CD14-positive monocyte (primary cell): ENCODE data around the gene CCDC170. TPM values are rescaled to one million over a fixed set of nuclear protein-coding genes. Genes with fewer than 3 reads are reported as not detected.
"Not testable (repeated sequence)": the region's sequence is repeated elsewhere in the genome, so short reads cannot be mapped to it uniquely, and the experiment has no call there.

Experiments used
- DNase-seq, 3 donors: peaks; one replicate each; pipeline ENCODE4 v3.0.0-alpha.2; 2011 to 2022
- H2AFZ ChIP-seq: 2 replicates; pipeline ENCODE4 v1.6.0; 2012; ENCODE audit warnings: mild to moderate bottlenecking, low read depth, low read length, inconsistent platforms; ENCODE audit not compliant: insufficient read depth, poor library complexity, severe bottlenecking
- H3K27ac ChIP-seq, 2 donors: 1 replicate in 1 of 2; 2 replicates in 1 of 2; pipeline ENCODE4 v1.5.1; 2012 to 2013; ENCODE audit warnings: low read length in 2 of 2, control low read depth in 1 of 2, inconsistent platforms in 1 of 2, low read depth in 1 of 2, mild to moderate bottlenecking in 1 of 2
- H3K27me3 ChIP-seq, 2 donors: one replicate each; pipeline versions ENCODE4 v1.6.0 to v1.6.1; 2011 to 2013; ENCODE audit warnings: low read length in 2 of 2; ENCODE audit not compliant: control insufficient read depth in 2 of 2, insufficient read depth in 2 of 2
- H3K36me3 ChIP-seq, 2 donors: replicated peaks in 1 of 2; 1 replicate in 1 of 2; 2 replicates in 1 of 2; pipeline versions ENCODE4 v1.5.1 to v1.6.1; 2012 to 2013; ENCODE audit warnings: low read length in 2 of 2, control low read depth in 1 of 2, inconsistent platforms in 1 of 2, mild to moderate bottlenecking in 1 of 2; ENCODE audit not compliant: insufficient read depth in 2 of 2, control insufficient read depth in 1 of 2
- H3K4me1 ChIP-seq, 2 donors: 1 replicate in 1 of 2; 2 replicates in 1 of 2; pipeline versions ENCODE4 v1.5.1 to v1.6.1; 2012 to 2013; ENCODE audit warnings: low read length in 2 of 2, control low read depth in 1 of 2, inconsistent platforms in 1 of 2, mild to moderate bottlenecking in 1 of 2, moderate library complexity in 1 of 2; ENCODE audit not compliant: insufficient read depth in 2 of 2, control insufficient read depth in 1 of 2
- H3K4me2 ChIP-seq: replicated peaks from 2 replicates; pipeline ENCODE3; 2012; ENCODE audit warnings: low read length, moderate library complexity, mild to moderate bottlenecking; ENCODE audit not compliant: poor library complexity, severe bottlenecking; ENCODE audit errors: extremely low read depth
- H3K4me3 ChIP-seq, 3 experiments: fragments of 200-600 bp in 1 of 3; sonication (generic) in 1 of 3; replicated peaks in 1 of 3; 1 replicate in 2 of 3; 2 replicates in 1 of 3; pipeline ENCODE4 v1.5.1; 2011 to 2013; ENCODE audit warnings: low read length in 3 of 3, mild to moderate bottlenecking in 3 of 3, control low read depth in 2 of 3, low read depth in 2 of 3, inconsistent platforms in 1 of 3, moderate library complexity in 1 of 3
- H3K79me2 ChIP-seq: 2 replicates; pipeline ENCODE4 v1.6.0; 2012; ENCODE audit warnings: mild to moderate bottlenecking, control low read depth, inconsistent platforms, low read length, moderate library complexity; ENCODE audit not compliant: insufficient read depth
- H3K9ac ChIP-seq: 2 replicates; pipeline ENCODE4 v1.6.0; 2017; ENCODE audit warnings: low read length, mild to moderate bottlenecking; ENCODE audit not compliant: insufficient read depth, poor library complexity, severe bottlenecking
- H3K9me3 ChIP-seq, 2 donors: replicated peaks in 1 of 2; 1 replicate in 1 of 2; 2 replicates in 1 of 2; pipeline versions ENCODE4 v1.5.1 to v1.6.1; 2012 to 2013; ENCODE audit warnings: low read length in 2 of 2, control low read depth in 1 of 2; ENCODE audit not compliant: control insufficient read depth in 1 of 2, insufficient read depth in 1 of 2
- H4K20me1 ChIP-seq: 2 replicates; pipeline ENCODE4 v1.6.0; 2012; ENCODE audit warnings: mild to moderate bottlenecking, low read length, control low read depth, moderate library complexity; ENCODE audit not compliant: insufficient read depth
- H3K27ac Mint-ChIP-seq, 7 donors: one replicate each; pipeline ENCODE4 v1.8.0; 2020; ENCODE audit warnings: mild to moderate bottlenecking in 7 of 7, mixed read lengths in 7 of 7, moderate library complexity in 6 of 7, inconsistent platforms in 2 of 7
- H3K27me3 Mint-ChIP-seq, 3 donors: one replicate each; pipeline ENCODE4 v1.8.0; 2021 to 2022; ENCODE audit warnings: low read depth in 3 of 3, mild to moderate bottlenecking in 3 of 3, mixed read lengths in 3 of 3, moderate library complexity in 3 of 3, inconsistent platforms in 1 of 3
- H3K36me3 Mint-ChIP-seq, 2 donors: one replicate each; pipeline ENCODE4 v1.8.0; 2020; ENCODE audit warnings: mixed read lengths in 2 of 2, inconsistent platforms in 1 of 2, mild to moderate bottlenecking in 1 of 2
- H3K4me1 Mint-ChIP-seq: one replicate; pipeline ENCODE4 v1.8.0; 2020; ENCODE audit warnings: mild to moderate bottlenecking, mixed read lengths
- H3K4me3 Mint-ChIP-seq, 2 donors: one replicate each; pipeline ENCODE4 v1.8.0; 2020; ENCODE audit warnings: mild to moderate bottlenecking in 2 of 2, mixed read lengths in 2 of 2, moderate library complexity in 1 of 2
- H3K9me3 Mint-ChIP-seq, 7 donors: one replicate each; pipeline ENCODE4 v1.8.0; 2020 to 2022; ENCODE audit warnings: mixed read lengths in 7 of 7, mild to moderate bottlenecking in 6 of 7, moderate library complexity in 6 of 7, inconsistent platforms in 2 of 7
- WGBS: methylation state at CpG from one replicate; pipeline ENCODE4 v1.1.5; 2013; ENCODE audit warnings: missing lambda C conversion rate; ENCODE audit not compliant: insufficient coverage; 5-methylcytosine and 5-hydroxymethylcytosine counted together
- intact Hi-C, 2 donors: fragments of 100-400 bp; cut with micrococcal nuclease; formaldehyde crosslinking; loops; one replicate each; pipeline versions ENCODE4 v1.15.0 to v1.15.1; 2023
- polyA plus RNA-seq, 3 donors: library from polyadenylated mRNA; depleted of rRNA in 1 of 3; unstranded in 2 of 3; stranded (reverse) in 1 of 3; fragments of 300-500 nt in 2 of 3; fragments of >200 nt in 1 of 3; fragmentation: Illumina TruSeq in 2 of 3; gene quantifications; 1 replicate in 2 of 3; 2 replicates in 1 of 3; pipeline ENCODE4 v1.2.3, GENCODE V29; 2012 to 2021
- TF ChIP-seq, protein P1 (sequence below): fragments of 200-600 bp; IDR thresholded peaks from one replicate; pipeline ENCODE4 v1.8.0; 2022; ENCODE audit warnings: antibody characterized with exemption, mild to moderate bottlenecking

CCDC170 gene
- polyA plus RNA-seq, 3 donors, result 4.2 to 7.0 (median 6.3) TPM

DNA sequence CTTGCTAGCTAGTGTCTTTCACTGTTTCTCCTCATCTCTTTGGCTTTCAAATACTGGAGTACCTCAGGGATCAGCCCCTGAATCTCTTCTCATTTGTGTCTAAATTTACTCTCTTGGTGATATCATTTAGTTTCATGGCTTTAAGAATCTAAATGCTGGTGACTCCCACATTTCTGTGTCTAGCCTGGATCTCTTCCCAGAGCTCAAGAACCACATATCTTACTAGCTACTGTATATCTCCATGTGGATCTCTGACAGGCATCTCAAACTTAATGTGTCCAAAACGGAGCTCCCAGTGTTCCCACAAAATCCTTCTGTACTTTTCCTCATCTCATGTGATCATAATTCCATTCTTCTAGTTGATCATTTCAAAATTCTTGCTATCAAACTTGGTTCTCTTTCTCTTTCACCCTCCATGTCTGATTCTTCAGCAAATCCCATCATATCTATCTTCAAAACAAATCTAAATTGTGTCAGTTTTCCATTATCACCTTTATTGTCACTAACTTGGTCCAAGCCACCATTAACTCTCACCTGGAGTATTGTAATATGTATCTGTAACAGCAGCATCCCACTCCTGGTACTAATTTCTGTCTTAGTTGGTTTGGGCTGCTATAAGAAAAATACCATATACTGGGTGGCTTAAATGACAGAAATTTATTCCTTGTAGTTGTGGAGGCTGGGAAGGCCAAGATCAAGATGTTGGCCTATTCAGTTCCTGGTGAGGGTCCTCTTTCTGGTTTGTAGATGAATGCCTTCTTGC is 45.9 kb downstream of the CCDC170 start:
- no peaks in the 10 kb centered on the region for H3K79me2 ChIP-seq
- H4K20me1 ChIP-seq, result no peaks in the 10 kb centered on the region
- Mint-ChIP-seq H3K27me3 (peaks cover 0 to 2% (median 0%) of the 10 kb centered on the region in 3 donors), H3K4me3 (no peak overlapping the region), H3K27ac (no peak overlapping the region), H3K9me3 (peaks cover 8 to 23% (median 15%) of the 10 kb centered on the region in 7 donors), H3K4me1 (peaks cover 10% of the 10 kb centered on the region), H3K36me3 (peaks cover 20 to 22% of the 10 kb centered on the region in 2 donors)
- H3K4me2 ChIP-seq, result no peak overlapping the region
- no peak for DNase-seq
- TF ChIP-seq, protein P1, sequence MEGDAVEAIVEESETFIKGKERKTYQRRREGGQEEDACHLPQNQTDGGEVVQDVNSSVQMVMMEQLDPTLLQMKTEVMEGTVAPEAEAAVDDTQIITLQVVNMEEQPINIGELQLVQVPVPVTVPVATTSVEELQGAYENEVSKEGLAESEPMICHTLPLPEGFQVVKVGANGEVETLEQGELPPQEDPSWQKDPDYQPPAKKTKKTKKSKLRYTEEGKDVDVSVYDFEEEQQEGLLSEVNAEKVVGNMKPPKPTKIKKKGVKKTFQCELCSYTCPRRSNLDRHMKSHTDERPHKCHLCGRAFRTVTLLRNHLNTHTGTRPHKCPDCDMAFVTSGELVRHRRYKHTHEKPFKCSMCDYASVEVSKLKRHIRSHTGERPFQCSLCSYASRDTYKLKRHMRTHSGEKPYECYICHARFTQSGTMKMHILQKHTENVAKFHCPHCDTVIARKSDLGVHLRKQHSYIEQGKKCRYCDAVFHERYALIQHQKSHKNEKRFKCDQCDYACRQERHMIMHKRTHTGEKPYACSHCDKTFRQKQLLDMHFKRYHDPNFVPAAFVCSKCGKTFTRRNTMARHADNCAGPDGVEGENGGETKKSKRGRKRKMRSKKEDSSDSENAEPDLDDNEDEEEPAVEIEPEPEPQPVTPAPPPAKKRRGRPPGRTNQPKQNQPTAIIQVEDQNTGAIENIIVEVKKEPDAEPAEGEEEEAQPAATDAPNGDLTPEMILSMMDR, result no peak
- intact Hi-C loops, result no loop called here
- no peak overlapping the region for H2AFZ ChIP-seq
- H3K9ac ChIP-seq, result no peak overlapping the region
- H3K27ac ChIP-seq, result no peak overlapping the region
- H3K36me3 ChIP-seq, result peaks cover 0 to 10% of the 10 kb centered on the region in 2 donors
- no peaks in the 10 kb centered on the region for H3K27me3 ChIP-seq
- H3K4me1 ChIP-seq, result peaks cover 0 to 6% of the 10 kb centered on the region in 2 donors
- WGBS, result 54% methylated on average over 1 of the region's 1 CpG
- no peak overlapping the region for H3K4me3 ChIP-seq
- H3K9me3 ChIP-seq, result peaks cover 9 to 11% of the 10 kb centered on the region in 2 donors

DNA sequence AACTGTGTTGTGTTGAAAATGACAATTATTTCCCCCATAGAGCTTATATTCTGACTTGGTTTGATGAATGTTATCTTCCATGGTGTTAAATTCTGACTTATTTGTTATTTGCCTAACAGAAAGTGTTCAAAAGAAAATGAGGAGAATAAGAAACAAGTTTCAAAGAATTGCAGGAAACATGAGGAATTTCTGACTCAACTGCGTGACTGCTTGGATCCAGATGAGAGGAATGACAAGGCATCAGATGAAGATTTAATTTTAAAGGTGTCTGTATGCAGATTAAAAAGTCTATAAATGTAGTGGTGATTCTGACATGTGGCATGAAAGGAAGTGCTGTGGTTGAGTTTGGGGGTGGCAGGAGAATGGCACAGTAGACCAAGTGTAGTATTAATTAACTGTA is 50.6 kb downstream of the CCDC170 start:
- intact Hi-C loops, result no loop called here

GRCh38 chr6:151544884-151545283 is 51.1 kb downstream of the CCDC170 start:
- H3K27me3 Mint-ChIP-seq, H3K9ac ChIP-seq, H3K27me3 ChIP-seq, H3K27ac Mint-ChIP-seq, H3K9me3 ChIP-seq, H3K4me3 Mint-ChIP-seq, DNase-seq, H3K27ac ChIP-seq, H3K79me2 ChIP-seq, H3K4me2 ChIP-seq, H3K4me3 ChIP-seq, H4K20me1 ChIP-seq, H3K4me1 ChIP-seq, H2AFZ ChIP-seq, H3K4me1 Mint-ChIP-seq, intact Hi-C loops: not testable (repeated sequence)
- WGBS, result 100% methylated on average over 5 of the region's 6 CpGs
- Mint-ChIP-seq H3K36me3 (peaks cover 18 to 32% of the 10 kb centered on the region in 2 donors), H3K9me3 (peaks cover 7 to 15% (median 10%) of the 10 kb centered on the region in 7 donors)
- peaks cover 0 to 11% of the 10 kb centered on the region in 2 donors for H3K36me3 ChIP-seq

More for the DNA sequence above, 50.6 kb downstream of the CCDC170 start:
- Histone ChIP-seq H4K20me1 (no peaks in the 10 kb centered on the region), H3K4me3 (no peak overlapping the region), H3K27ac (no peak overlapping the region), H3K27me3 (no peaks in the 10 kb centered on the region), H3K9ac (no peak overlapping the region), H3K4me2 (no peak overlapping the region), H3K9me3 (peaks cover 7 to 9% of the 10 kb centered on the region in 2 donors), H3K36me3 (peaks cover 0 to 15% of the 10 kb centered on the region in 2 donors), H3K4me1 (no peaks in the 10 kb centered on the region), H3K79me2 (no peaks in the 10 kb centered on the region), H2AFZ (no peak overlapping the region)
- H3K27me3 Mint-ChIP-seq, result no peaks in the 10 kb centered on the region
- H3K9me3 Mint-ChIP-seq, result peaks cover 11 to 19% (median 14%) of the 10 kb centered on the region in 7 donors
- WGBS, result 100% methylated on average over 1 of the region's 1 CpG
- H3K4me3 Mint-ChIP-seq, result no peak overlapping the region
- H3K4me1 Mint-ChIP-seq, result no peaks in the 10 kb centered on the region
- TF ChIP-seq, protein P1, result no peak
- no peak for DNase-seq
- peaks cover 21 to 36% of the 10 kb centered on the region in 2 donors for H3K36me3 Mint-ChIP-seq
- H3K27ac Mint-ChIP-seq, result no peak overlapping the region
